OCI-LY3 (cell line): ENCODE measurements around the gene TCERG1L.

Experiments used
- H2AFZ ChIP-seq: fragments of 200-600, 300-600 bp; shearing (Covaris generic); 2 replicates; pipeline ENCODE4 v1.6.0; 2014; ENCODE audit warnings: antibody characterized with exemption, low read depth, low read length
- H3K27ac ChIP-seq: fragments of 200-600, 300-600 bp; sonication (generic); 2 replicates; pipeline ENCODE4 v1.5.1; 2014; ENCODE audit warnings: mild to moderate bottlenecking, low read length, moderate library complexity, mixed read lengths
- H3K27me3 ChIP-seq: fragments of 200-600, 300-600 bp; sonication (generic); 2 replicates; pipeline ENCODE4 v1.6.1; 2014; ENCODE audit warnings: low read depth, low read length, mixed read lengths
- H3K36me3 ChIP-seq: fragments of 200-600, 300-600 bp; sonication (generic); replicated peaks from 2 replicates; pipeline ENCODE3; 2014; ENCODE audit warnings: low read depth, low read length, mixed read lengths
- H3K4me1 ChIP-seq: fragments of 300-600, 200-600 bp; sonication (generic); 2 replicates; pipeline ENCODE4 v1.6.1; 2014; ENCODE audit warnings: low read length, mixed read lengths
- H3K4me2 ChIP-seq: fragments of 200-600, 300-600 bp; sonication (generic); 2 replicates; pipeline ENCODE4 v1.6.1; 2014; ENCODE audit warnings: low read length, mixed read lengths
- H3K4me3 ChIP-seq: fragments of 300-600, 200-600 bp; sonication (generic); 2 replicates; pipeline ENCODE4 v1.5.1; 2014; ENCODE audit warnings: antibody characterized with exemption, mild to moderate bottlenecking, low read length, moderate library complexity
- H3K79me2 ChIP-seq: fragments of 300-600, 200-600 bp; shearing (Covaris generic); 2 replicates; pipeline ENCODE4 v1.6.1; 2014; ENCODE audit warnings: mild to moderate bottlenecking, low read length, mixed read lengths
- H3K9ac ChIP-seq: fragments of 300-600, 200-600 bp; shearing (Covaris generic); 2 replicates; pipeline ENCODE4 v1.6.0; 2014; ENCODE audit warnings: mild to moderate bottlenecking, low read length, moderate library complexity
- H3K9me3 ChIP-seq: fragments of 200-600, 300-600 bp; shearing (Covaris generic); 2 replicates; pipeline ENCODE4 v1.6.1; 2014; ENCODE audit warnings: low read length, mixed read lengths; ENCODE audit not compliant: insufficient read depth
- H4K20me1 ChIP-seq: fragments of 200-600, 300-600 bp; sonication (generic); 2 replicates; pipeline ENCODE4 v1.6.1; 2016; ENCODE audit warnings: low read length, mixed read lengths; ENCODE audit not compliant: insufficient read depth
- CTCF ChIP-seq: fragments of 200-600, 300-600 bp; sonication (generic); IDR thresholded peaks from 2 replicates; pipeline ENCODE4 v1.5.1; 2014; ENCODE audit warnings: antibody characterized with exemption, low read length, low read depth
- EZH2phosphoT487 ChIP-seq: fragments of 200-600 bp; shearing (Covaris generic); IDR thresholded peaks from 2 replicates; pipeline ENCODE4 v1.6.1; 2018; ENCODE audit warnings: antibody characterized with exemption, mixed run types, low read depth

Gene TCERG1L

DNA sequence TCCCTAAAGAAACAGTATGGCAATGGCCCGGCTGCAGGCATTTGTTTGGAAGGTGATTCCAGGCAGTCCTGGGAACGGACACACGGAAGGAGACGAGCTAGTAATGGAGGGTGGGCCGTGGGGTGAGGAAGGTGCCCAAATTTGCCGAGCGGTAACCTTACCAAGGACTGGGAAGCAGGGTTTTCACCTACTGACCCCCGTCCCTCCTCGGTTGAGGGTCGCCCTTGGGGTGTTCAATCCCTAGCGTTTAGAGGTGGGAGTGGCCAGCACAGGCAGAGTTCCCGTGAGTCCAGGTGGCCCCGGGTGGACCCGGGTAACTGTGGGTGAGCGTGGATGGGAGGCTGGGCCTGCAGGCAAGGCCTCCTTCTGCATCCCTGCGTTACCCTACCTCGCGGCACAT is 198.8 kb downstream of the TCERG1L start:
- Histone ChIP-seq H3K9ac (no peak overlapping the region), H3K27ac (no peak overlapping the region), H4K20me1 (no peaks in the 10 kb centered on the region), H3K9me3 (no peaks in the 10 kb centered on the region), H3K27me3 (no peaks in the 10 kb centered on the region), H2AFZ (no peak overlapping the region), H3K4me3 (no peak overlapping the region), H3K36me3 (no peaks in the 10 kb centered on the region), H3K4me2 (no peak overlapping the region), H3K4me1 (no peaks in the 10 kb centered on the region), H3K79me2 (no peaks in the 10 kb centered on the region)
- no peak for TF ChIP-seq CTCF

- H4K20me1 ChIP-seq, result no peaks in the 10 kb centered on the region
- H3K9ac ChIP-seq, result no peak overlapping the region
- no peak overlapping the region for H3K27ac ChIP-seq
- no peak overlapping the region for H3K4me2 ChIP-seq
- no peak for TF ChIP-seq EZH2phosphoT487
- H3K36me3 ChIP-seq, result no peaks in the 10 kb centered on the region
- no peaks in the 10 kb centered on the region for H3K4me1 ChIP-seq
- no peaks in the 10 kb centered on the region for H3K9me3 ChIP-seq
- H3K27me3 ChIP-seq, result no peaks in the 10 kb centered on the region
- no peak overlapping the region for H3K4me3 ChIP-seq
- H3K79me2 ChIP-seq, result no peaks in the 10 kb centered on the region
- H2AFZ ChIP-seq, result no peak overlapping the region
These were observed 199.9 kb downstream of the TCERG1L start for GRCh38 chr10:131111471-131112080.

- H3K27me3 ChIP-seq, result no peaks in the 10 kb centered on the region
- H3K4me2 ChIP-seq, result no peak overlapping the region
- H2AFZ ChIP-seq, result no peak overlapping the region
- no peaks in the 10 kb centered on the region for H3K36me3 ChIP-seq
- no peaks in the 10 kb centered on the region for H3K9me3 ChIP-seq
- H3K9ac ChIP-seq, result no peak overlapping the region
- no peaks in the 10 kb centered on the region for H3K4me1 ChIP-seq
- no peak overlapping the region for H3K4me3 ChIP-seq
- no peaks in the 10 kb centered on the region for H3K79me2 ChIP-seq
- H4K20me1 ChIP-seq, result no peaks in the 10 kb centered on the region
- TF ChIP-seq CTCF (no peak), EZH2phosphoT487 (no peak)
- no peak overlapping the region for H3K27ac ChIP-seq
These were observed 200.5 kb downstream of the TCERG1L start for GRCh38 chr10:131111007-131111406.

DNA sequence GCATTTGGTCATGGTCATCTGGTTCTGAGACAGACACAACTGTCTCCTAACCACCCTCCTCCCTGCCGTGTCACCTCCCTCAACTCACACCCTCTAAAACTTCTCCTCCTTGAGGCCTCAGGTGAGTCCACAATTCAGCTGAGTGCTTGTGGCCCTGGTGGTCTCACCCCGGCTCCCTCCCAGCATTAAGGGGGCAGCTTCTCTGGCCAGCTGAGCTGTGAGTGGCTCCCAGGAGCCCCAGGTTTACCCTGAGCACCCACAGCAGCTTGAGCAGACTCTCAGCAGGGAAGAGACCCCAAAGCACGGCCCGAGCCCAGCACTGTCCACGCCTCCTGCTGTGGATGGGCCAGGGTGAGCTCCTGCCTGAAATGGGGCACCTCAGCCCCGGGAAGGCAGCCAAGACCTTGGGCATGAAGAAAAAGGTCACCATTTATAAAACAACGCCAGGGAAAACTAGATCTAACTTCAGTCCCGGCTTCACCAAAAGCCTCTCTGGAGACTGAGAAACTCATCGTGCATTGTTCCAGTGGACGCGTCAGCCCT is 201.2 kb downstream of the TCERG1L start:
- H3K36me3 ChIP-seq, result no peaks in the 10 kb centered on the region
- no peak overlapping the region for H3K4me3 ChIP-seq
- H3K9ac ChIP-seq, result no peak overlapping the region
- H3K79me2 ChIP-seq, result no peaks in the 10 kb centered on the region
- H3K4me2 ChIP-seq, result no peak overlapping the region
- no peaks in the 10 kb centered on the region for H3K27me3 ChIP-seq
- H3K27ac ChIP-seq, result no peak overlapping the region
- no peaks in the 10 kb centered on the region for H3K9me3 ChIP-seq
- H3K4me1 ChIP-seq, result no peaks in the 10 kb centered on the region
- H2AFZ ChIP-seq, result no peak overlapping the region
- TF ChIP-seq EZH2phosphoT487, result no peak
- no peak for TF ChIP-seq CTCF
- no peaks in the 10 kb centered on the region for H4K20me1 ChIP-seq
